Jurkat, Clone E6-1 (cell line): ENCODE results near the gene SLC12A3.
"Not testable (repeated sequence)": the region's sequence is repeated elsewhere in the genome, so short reads cannot be mapped to it uniquely, and the experiment has no call there.

Source experiments
- DNase-seq: peaks from one replicate; pipeline ENCODE4 v3.0.0-alpha.2; 2011; ENCODE audit warnings: low read depth, low spot score
- H3K4me3 ChIP-seq: 2 replicates; pipeline ENCODE4 v1.5.1; 2011; ENCODE audit warnings: mild to moderate bottlenecking, low read length, control low read depth, moderate library complexity

The SLC12A3 gene

GRCh38 chr16:56862776-56863175 lies 2.2 kb upstream of the SLC12A3 start:
- peak; percentile 18 for DNase-seq

DNA sequence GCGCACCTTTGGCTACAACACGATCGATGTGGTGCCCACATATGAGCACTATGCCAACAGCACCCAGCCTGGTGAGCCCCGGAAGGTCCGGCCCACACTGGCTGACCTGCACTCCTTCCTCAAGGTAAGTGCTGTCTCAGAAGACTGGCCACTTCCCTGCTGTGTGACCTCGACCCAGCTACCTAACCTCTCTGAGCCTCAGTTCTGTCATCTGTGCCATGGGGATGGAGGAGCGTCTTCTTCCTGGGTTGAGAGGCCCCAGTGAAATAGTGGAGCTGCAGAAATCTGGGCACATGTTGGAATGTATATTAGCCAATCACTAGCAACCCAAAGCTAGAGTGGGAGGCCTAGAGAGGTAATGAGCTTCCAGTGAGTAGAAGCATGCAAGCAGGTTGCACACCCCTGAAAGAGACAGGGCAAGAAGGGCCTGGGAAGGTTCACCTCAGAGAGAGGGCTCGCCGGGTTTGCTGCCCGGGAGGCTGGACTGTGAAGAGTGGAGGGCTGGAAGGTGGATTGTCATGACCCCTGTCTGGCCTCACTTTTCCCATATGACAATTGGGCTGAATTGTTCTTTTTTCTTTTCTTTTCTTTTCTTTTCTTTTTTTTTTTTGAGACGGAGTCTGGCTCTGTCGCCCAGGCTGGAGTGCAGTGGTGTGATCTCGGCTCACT lies 521 bp downstream of the SLC12A3 start:
- H3K4me3 ChIP-seq = no peak overlapping the region
- no peak for DNase-seq

More at GRCh38 chr16:56862776-56863175, 2.2 kb upstream of the SLC12A3 start:
- no peak overlapping the region for H3K4me3 ChIP-seq

GRCh38 chr16:56866955-56867830 lies 2.2 kb downstream of the SLC12A3 start:
- H3K4me3 ChIP-seq = no peak overlapping the region
- DNase-seq = peak; percentile 66

GRCh38 chr16:56868175-56868574 lies 3.2 kb downstream of the SLC12A3 start:
- no peak for DNase-seq
- no peak overlapping the region for H3K4me3 ChIP-seq

GRCh38 chr16:56868766-56869165 lies 3.8 kb downstream of the SLC12A3 start:
- not testable (repeated sequence) for DNase-seq, H3K4me3 ChIP-seq

DNA sequence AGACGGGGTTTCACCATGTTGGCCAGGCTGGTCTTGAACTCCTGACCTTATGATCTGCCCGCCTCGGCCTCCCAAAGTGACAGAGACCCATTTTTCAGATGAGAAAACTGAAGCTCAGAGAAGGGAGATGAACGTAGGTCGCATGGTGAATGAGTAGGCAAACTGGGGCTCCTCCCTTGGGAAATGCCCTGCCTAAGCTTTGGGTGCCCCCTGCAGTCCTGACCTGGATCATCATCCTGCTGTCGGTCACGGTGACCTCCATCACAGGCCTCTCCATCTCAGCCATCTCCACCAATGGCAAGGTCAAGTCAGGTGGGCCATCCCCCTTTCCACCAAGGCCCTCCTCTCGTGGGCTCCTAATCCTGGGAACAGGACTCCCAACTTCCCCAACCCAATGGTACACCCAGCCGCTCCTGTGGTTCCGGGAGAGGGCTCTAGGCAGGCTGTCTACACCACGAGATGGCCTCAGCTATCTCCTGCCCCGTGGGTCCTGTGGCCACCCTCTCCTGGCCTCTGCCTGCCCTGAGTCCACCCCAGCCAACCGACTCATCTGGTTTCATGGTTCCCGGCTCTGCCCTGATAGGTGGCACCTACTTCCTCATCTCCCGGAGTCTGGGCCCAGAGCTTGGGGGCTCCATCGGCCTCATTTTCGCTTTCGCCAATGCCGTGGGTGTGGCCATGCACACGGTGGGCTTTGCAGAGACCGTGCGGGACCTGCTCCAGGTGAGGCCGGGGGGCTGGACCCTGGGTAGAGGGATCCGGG lies 4.7 kb downstream of the SLC12A3 start:
- DNase-seq = peak; percentile 28
- H3K4me3 ChIP-seq = no peak overlapping the region

DNA sequence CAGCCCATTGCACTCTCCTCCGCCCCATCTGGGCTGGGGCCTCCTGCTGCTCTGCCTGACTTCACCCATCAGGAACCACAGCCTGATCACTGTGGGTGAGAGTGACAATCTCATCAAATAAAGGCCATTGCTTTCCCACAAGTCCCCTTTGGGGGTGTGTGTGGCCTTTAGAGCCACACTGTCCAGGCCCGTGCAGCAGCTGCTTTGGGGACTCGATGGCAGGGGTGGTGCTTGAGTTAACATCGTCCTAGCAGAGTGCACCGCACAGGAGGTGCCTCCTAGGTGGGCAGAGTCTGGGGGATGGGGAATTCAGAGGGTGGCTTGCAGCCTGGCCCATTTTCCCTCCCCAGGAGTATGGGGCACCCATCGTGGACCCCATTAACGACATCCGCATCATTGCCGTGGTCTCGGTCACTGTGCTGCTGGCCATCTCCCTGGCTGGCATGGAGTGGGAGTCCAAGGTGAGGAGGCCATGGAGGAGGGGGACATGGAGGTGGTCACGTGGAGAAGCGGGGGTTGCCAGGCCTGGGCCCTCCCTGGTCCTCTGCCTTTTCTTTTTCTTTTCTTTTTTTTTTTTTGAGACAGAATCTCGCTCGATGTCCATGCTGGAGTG lies 5.4 kb downstream of the SLC12A3 start:
- no peak for DNase-seq
- no peak overlapping the region for H3K4me3 ChIP-seq

- DNase-seq = no peak
- H3K4me3 ChIP-seq = no peak overlapping the region
Observed at GRCh38 chr16:56871172-56871593, 6.2 kb downstream of the SLC12A3 start.

DNA sequence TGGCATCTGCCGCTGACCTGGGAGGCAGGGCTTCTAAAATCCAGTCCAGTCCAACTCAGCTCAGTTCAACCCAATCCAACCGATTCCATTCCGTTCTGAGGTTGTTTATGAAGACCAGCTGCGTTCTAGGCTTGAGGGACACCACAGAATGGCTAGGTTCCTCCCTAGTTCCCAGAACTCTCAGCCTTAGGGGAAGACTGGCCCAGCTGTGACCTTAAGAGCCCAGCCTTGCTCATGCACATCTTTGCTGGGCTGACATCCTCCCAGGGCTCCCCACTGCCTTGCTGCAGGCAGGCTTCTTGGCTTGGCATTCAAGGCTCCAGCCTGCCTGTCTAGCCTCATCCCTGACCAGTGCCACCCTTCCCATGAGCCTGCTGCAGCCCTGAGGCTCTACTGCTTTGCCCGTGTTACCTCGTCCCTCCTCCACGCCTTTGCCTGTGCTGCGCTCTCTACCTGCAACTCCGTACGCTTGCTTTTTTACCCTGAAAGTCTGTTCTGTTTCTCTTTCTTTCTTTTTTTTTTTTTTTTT lies 7.9 kb downstream of the SLC12A3 start:
- DNase-seq = no peak
- no peak overlapping the region for H3K4me3 ChIP-seq

- no peak for DNase-seq
Observed at GRCh38 chr16:56874800-56875199, 9.8 kb downstream of the SLC12A3 start.

DNA sequence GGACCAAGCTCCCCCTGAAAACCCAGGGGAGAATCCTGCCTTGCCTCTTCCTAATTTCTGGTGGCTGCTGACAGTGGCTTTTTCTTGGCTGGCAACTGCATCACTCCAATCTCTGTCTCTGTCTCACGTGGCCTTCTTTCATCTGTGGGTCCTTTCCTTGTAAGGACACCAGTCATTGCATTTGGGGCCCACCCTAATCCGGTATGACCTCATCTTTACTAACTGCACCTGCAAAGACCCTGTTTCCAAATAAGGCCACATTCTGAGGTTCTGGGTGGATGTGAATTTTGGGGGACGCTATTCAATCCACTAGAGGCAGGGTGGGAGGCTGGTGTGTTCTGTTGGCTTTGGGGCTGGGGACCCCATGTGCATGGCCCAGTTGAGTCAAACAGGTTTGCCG lies 11.0 kb downstream of the SLC12A3 start:
- H3K4me3 ChIP-seq = no peak overlapping the region
- peak; percentile 70 for DNase-seq

More at GRCh38 chr16:56874800-56875199, 9.8 kb downstream of the SLC12A3 start:
- H3K4me3 ChIP-seq = no peak overlapping the region

DNA sequence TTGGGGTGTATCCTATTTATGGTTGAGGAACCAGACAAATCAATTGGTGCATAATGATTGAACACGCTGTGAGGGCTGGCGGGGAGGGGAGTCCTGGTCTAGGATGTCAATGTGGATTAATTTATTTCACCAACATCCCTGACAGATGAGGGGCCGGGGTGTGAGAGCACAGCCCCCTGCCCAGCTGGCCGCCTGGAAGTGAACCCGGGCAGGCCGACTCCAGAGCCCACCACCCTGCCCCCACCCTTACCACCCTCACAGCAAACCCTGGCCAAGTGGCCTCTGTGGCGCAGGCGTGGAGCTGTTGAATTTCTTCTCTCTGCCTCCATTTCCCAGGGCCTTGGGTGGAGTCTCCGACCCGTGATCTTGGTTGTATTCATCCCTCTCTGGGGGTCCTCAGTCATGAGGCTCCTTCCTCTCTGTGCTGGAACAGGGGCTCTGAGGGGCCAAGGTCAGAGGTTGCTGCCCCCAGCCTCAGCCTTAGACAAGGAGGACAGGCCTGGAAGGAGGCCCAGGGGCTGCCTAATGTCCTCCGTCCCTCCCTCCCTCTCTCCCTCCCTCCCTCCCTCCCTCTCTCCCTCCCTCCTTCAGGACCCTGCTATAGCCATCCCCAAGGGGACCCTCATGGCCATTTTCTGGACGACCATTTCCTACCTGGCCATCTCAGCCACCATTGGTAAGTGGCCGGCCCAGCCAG lies 12.6 kb downstream of the SLC12A3 start:
- H3K4me3 ChIP-seq = no peak overlapping the region
- no peak for DNase-seq

GRCh38 chr16:56878282-56878854 lies 13.4 kb downstream of the SLC12A3 start:
- no peak overlapping the region for H3K4me3 ChIP-seq
- DNase-seq = no peak

DNA sequence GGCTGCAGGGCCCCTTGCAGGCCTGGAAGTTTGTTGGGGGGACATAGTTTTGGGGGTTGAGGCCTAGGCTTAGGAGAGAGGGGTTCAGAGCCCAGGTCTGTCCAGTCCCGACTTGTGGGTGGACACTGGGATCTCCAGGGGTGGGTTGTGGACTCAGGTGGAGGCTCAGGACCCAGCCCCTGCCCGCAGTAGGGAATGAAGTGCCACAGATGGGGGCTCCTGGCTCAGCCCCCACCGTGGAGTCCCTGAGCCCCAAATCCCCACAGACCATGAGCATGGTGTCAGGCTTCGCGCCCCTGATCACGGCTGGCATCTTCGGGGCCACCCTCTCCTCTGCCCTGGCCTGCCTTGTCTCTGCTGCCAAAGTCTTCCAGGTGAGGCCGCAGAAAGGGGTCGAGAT lies 14.3 kb downstream of the SLC12A3 start:
- DNase-seq = no peak

GRCh38 chr16:56880176-56880575 lies 15.2 kb downstream of the SLC12A3 start:
- no peak for DNase-seq
- no peak overlapping the region for H3K4me3 ChIP-seq

More for the DNA sequence above, 14.3 kb downstream of the SLC12A3 start:
- no peak overlapping the region for H3K4me3 ChIP-seq

DNA sequence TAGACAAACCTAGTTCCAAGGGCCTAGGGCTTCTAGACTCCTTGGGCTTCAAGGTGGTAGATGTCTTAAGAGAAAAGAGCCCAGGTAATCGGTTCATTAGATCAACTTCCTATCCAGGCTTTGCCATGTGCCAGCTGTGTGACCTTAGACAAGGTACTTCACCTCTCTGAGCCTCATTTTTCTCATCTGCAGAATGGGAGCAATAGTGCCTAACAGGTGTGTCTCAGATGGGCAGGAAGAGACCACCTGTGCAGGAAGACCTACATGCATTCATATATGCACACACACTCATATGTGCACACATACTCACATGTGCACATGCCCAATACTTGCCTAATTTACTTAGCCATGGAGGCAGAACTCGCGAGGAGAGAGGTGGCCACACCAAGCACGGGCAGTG lies 15.7 kb downstream of the SLC12A3 start:
- no peak for DNase-seq
- no peak overlapping the region for H3K4me3 ChIP-seq

DNA sequence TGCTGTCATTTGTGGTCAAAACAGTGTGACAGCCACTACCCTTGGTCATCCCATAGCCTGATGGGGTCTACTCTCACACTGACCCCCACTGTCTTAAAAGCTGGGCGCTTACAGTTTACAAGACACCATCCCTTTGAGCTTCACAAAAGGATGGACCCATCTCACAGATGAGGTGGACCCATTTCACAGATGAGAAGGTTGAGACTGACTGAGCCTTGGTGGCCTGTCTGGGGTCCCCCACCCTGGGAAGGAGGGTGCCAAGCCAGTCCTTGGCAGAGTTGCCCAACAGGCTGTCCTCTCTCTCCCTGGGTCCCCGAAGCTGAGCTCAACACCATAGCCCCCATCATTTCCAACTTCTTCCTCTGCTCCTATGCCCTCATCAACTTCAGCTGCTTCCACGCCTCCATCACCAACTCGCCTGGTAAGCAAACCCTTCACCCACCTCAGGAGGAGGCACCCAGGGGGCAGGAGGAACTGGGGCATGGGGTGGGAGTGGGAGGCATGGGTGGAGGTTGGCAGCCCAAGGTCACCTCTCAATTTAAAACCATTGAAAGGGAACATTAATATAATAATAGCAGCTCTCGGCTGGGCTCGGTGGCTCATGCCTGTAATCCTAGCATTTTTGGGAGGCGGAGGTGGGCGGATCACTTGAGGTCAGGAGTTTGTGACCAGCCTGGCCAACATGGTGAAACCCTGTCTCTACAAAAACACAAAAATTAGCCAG lies 17.2 kb downstream of the SLC12A3 start:
- H3K4me3 ChIP-seq = no peak overlapping the region
- DNase-seq = no peak

DNA sequence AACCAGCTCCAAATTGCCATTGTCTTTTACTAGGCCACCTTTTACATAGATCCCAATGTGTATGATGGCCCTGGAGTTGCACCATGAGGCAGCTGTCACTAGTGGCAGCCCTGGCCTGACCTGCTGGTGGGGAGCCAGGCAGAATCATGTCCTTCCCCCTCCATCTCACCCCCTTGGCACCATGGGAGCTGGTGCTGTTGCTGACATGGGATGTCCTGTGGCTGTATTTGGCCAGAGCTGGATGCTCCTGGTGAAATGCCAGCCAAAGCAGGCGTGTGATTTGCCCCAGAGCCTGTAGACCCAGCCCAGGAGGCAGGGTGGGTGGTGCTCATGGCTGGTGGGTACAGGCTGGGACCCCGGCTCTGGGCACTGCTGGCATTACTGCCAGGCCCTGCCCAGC lies 18.6 kb downstream of the SLC12A3 start:
- DNase-seq = no peak
- no peak overlapping the region for H3K4me3 ChIP-seq
